WI38 (cell line): Measurements from ENCODE around the gene MRPL41.

Experiments
- H3K4me3 ChIP-seq: 2 replicates; pipeline ENCODE4 v1.5.1; 2011; ENCODE audit warnings: low read depth, mild to moderate bottlenecking, control low read depth, low read length
- CTCF ChIP-seq: IDR thresholded peaks from 2 replicates; pipeline ENCODE4 v1.5.1; 2012; ENCODE audit warnings: low read depth, mild to moderate bottlenecking, control low read depth, low read length

Gene MRPL41

GRCh38 chr9:137542486-137542885, 9.2 kb upstream of the MRPL41 start:
- H3K4me3 ChIP-seq: no peak overlapping the region
- no peak for TF ChIP-seq CTCF

GRCh38 chr9:137543237-137543963, 8.3 kb upstream of the MRPL41 start:
- H3K4me3 ChIP-seq: no peak overlapping the region
- TF ChIP-seq CTCF: no peak

DNA sequence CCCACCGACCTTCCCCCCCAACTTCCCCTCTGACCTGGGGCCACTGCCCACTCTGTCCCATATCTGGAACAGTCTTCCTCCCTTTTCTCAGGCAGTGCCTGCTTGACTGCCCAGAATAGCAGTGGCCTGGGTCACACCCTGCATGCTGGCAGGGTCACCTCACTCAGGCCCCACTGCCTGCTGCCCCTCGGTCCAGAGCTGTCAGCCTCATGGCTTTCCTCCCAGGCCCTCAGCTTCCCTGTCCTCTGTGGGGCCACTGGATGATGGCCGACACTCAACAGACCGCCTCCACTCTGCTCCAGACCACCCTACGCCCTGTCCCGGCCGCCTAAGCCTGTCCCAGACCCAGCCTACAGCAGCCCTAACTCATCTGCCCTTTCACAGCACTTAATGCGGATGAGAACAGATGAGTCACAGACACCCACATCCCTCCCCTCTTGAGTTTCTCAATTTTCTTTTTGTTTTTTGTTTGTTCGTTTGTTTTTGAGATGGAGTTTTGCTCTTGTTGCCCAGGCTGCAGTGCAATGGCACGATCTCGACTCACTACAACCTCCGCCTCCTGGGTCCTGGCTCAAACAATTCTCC, 7.4 kb upstream of the MRPL41 start:
- no peak overlapping the region for H3K4me3 ChIP-seq
- no peak for TF ChIP-seq CTCF

- TF ChIP-seq CTCF: no peak
- H3K4me3 ChIP-seq: no peak overlapping the region
Observed at GRCh38 chr9:137545123-137545522, 6.6 kb upstream of the MRPL41 start.

DNA sequence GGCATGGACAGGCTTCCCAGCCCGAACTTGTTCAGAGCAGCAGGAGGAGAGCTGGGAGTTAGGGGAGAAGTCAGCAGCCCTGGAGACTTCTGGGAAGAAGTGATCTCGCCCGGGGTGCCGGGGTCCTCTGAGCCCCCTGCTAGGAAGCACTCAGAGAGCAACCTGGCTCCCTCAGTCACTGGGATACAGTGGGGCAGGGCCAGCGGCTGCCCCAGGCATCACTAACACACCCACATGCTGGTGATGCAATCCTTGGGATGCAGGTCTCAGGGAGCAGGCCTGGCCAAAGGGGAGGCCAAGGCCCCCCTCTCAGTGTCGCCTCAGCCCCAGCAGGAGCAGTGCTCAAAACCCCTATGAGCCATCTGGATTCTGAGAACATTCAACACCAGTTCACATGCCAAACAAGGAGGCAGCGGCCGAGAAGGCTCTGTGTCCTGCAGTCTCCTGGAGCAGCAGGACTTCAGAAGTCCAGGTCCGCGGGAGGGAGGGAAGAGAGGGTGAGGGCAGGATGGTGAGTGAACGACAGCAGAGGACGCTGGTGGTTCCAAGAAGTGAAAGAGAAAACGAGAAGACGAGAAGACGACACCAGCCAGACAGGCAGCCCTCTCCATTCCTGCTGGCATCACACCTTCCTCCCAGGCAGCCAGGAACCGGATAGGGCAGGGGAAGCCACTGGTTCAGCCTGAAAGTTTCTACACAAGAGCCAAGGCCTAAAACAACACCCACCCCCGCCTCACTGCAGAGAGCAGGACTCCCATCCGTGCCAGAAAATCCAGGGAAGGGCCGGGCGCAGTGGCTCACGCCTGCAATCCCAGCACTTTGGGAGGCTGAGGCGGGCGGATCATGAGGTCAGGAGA, 3.8 kb upstream of the MRPL41 start:
- no peak overlapping the region for H3K4me3 ChIP-seq
- no peak for TF ChIP-seq CTCF

DNA sequence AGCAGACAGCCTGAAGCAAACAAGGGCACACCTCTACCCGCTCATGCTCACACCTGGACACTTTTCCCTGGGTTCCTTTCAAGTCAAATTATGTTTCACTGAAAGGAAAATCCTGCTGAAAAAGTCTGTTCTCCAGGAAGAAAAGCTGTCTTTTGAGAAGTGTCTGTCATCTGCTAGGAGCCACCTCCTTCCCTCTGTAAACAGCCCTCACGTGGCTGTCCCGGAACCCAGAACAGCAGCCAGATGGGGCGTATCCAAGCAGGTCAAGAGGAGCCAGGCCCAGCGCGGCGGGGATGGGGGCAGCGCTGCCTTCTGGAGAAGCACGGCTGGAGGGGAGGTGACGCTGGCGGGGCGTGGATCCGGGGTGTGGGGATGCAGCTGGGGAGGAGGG, 1.5 kb upstream of the MRPL41 start, which contains the start of gene PNPLA7:
Gene PNPLA7, minus strand, starts transcription at position 172 of the 391 bp plus-strand sequence. CDS start 205 bp downstream, outside the sequence.
- peak within 1 kb of the TSS; percentile 70 for H3K4me3 ChIP-seq
- TF ChIP-seq CTCF: no peak

DNA sequence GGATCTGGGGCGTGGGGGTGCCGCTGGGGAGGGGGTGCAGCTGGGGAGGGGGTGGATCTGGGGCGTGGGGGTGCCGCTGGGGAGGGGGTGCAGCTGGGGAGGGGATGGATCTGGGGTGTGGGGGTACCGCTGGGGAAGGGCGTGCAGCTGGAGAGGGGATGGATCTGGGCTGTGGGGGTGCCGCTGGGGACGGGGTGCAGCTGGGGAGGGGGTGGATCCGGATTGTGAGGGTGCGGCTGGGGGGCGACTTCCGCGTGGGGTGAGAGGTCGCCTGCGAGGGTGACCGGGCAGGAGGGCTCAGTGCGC, 768 bp upstream of the MRPL41 start:
- peak overlapping the region; percentile 70 for H3K4me3 ChIP-seq
